Astrocyte of the cerebellum (primary cell): ENCODE data around the gene RANBP3L.

Experiments
- DNase-seq: peaks from one replicate; pipeline ENCODE4 v3.0.0-alpha.2; 2011; ENCODE audit warnings: low read depth
- H3K4me3 ChIP-seq: 2 replicates; pipeline ENCODE4 v1.5.1; 2011; ENCODE audit warnings: mild to moderate bottlenecking, low read depth, low read length, moderate library complexity
- in situ Hi-C: cut with HindIII; loops from 2 replicates; pipeline ENCODE4 v1.10.0; 2017; ENCODE audit warnings: low sequenced_read_pairs
- TF ChIP-seq, protein P1 (sequence below): IDR thresholded peaks from 2 replicates; pipeline ENCODE4 v1.5.1; 2012; ENCODE audit warnings: low read length, low read depth, moderate library complexity, mild to moderate bottlenecking; ENCODE audit errors: missing control alignments

The RANBP3L gene

DNA sequence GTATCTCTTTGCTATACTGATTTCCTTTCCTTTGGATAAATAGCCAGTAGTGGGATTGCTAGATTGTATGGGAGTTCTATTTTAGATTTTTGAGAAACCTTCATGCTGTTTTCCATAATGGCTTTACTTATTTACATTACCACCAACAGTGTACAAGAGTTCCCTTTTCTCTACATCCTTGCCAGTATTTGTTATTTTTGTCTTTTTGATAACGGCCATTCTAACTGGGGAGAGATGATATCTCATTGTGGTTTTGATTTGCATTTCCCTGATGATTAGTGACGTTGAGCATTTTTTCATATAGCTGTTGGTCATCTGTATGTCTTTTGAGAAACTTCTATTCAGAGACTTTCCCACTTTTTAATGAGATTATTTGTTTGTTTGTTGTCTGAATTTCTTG, 85.8 kb downstream of the RANBP3L start:
- DNase-seq = no peak
- TF ChIP-seq, protein P1, sequence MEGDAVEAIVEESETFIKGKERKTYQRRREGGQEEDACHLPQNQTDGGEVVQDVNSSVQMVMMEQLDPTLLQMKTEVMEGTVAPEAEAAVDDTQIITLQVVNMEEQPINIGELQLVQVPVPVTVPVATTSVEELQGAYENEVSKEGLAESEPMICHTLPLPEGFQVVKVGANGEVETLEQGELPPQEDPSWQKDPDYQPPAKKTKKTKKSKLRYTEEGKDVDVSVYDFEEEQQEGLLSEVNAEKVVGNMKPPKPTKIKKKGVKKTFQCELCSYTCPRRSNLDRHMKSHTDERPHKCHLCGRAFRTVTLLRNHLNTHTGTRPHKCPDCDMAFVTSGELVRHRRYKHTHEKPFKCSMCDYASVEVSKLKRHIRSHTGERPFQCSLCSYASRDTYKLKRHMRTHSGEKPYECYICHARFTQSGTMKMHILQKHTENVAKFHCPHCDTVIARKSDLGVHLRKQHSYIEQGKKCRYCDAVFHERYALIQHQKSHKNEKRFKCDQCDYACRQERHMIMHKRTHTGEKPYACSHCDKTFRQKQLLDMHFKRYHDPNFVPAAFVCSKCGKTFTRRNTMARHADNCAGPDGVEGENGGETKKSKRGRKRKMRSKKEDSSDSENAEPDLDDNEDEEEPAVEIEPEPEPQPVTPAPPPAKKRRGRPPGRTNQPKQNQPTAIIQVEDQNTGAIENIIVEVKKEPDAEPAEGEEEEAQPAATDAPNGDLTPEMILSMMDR = no peak
- in situ Hi-C loops = no loop called here
- no peak overlapping the region for H3K4me3 ChIP-seq

DNA sequence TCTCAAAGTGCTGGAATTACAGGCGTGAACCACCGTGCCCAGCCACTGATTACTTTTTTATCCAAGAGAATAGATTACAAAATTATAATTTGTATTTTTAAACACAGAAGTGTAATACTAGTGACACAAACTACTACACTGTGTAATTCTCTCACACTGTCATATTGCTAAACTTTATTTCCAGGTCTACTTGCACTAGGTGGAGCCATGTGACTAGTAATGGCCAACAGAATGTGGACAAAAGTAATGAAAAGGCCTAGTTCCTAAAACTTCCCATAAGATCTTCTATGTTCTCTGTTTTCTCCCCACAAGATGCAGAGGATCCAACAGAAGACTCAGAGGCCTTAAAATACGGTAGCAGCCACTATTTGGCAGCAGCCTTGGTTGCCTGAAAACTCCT, 87.3 kb downstream of the RANBP3L start:
- H3K4me3 ChIP-seq = no peak overlapping the region
- TF ChIP-seq, protein P1 = no peak
- no peak for DNase-seq
- in situ Hi-C loops = no loop called here

DNA sequence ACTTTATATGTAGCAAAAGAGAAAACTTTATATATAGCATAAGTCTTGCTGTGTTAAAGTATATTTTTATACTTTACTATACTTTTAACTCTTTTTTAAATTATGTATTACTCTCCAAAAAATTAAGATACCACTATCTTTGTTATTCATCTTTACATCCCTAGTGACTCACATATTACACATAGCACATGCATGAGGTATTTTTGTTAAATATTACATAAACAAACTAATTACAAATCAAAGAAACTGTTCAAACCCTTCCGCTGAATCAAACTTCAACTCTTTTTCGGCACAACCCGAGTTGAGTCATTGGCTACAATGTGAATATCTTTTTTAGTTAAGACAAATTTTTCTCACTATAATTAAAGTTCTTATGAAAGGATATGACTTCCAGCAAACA, 92.0 kb downstream of the RANBP3L start:
- TF ChIP-seq, protein P1 = no peak
- DNase-seq = no peak
- no peak overlapping the region for H3K4me3 ChIP-seq
- in situ Hi-C loops = no loop called here

DNA sequence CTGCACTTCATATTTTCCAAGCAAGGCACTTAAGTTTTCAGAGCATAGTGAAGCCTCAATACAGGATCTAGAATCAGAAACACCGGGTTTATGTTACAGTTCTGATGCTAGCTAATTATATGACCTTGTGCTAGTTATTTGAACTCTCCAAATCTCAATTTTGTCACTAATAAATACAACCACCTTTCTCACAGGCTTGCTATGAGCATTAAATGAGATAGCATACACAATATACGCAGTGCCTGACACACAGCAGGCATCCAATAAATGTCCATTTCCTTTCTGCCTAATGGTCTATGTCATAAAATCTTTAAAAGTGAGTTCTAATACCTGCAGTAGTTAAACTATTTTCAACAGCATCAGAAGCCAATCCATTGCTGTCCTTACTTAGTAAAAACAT, 92.9 kb downstream of the RANBP3L start:
- no peak for DNase-seq
- no peak overlapping the region for H3K4me3 ChIP-seq
- in situ Hi-C loops = no loop called here
- TF ChIP-seq, protein P1 = no peak

DNA sequence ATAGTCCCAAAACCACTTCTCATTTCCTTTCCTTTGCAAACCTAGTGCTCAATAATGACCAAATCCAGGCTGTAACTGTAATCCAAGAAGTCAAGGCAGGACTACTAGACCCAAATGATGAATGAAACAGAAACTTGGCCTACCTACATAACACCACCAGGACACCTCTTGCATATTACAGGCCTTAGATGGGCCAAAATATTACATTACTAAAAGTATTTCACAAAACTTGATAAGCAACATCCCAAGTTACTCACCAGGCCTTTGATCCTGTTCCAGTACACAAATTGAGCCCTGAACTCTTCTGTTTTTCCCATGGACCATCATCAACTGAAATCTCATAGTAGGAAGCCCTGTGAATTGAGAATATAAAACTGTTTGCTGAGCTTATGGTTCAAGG, 94.8 kb downstream of the RANBP3L start:
- TF ChIP-seq, protein P1 = no peak
- in situ Hi-C loops = no loop called here
- no peak overlapping the region for H3K4me3 ChIP-seq
- DNase-seq = no peak

DNA sequence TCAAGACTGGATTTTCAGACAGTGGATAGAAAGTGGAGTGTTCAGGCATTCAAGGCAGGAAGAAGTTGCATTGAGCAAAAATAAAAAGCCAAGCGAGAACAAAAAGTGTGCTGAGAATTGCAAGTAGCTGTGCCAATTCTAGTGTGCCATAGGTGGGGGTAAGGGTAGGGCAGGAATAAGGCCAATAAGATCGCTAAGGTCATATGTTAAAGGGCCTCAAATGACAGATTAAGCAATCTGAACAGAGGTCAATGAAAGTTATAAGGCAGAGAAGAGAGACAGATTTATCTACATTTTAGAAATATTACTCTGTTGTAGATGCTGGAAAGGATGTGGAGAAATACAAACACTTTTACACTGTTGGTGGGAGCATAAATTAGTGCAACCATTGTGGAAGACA, 96.4 kb downstream of the RANBP3L start:
- no peak overlapping the region for H3K4me3 ChIP-seq
- TF ChIP-seq, protein P1 = no peak
- no peak for DNase-seq
- in situ Hi-C loops = no loop called here

DNA sequence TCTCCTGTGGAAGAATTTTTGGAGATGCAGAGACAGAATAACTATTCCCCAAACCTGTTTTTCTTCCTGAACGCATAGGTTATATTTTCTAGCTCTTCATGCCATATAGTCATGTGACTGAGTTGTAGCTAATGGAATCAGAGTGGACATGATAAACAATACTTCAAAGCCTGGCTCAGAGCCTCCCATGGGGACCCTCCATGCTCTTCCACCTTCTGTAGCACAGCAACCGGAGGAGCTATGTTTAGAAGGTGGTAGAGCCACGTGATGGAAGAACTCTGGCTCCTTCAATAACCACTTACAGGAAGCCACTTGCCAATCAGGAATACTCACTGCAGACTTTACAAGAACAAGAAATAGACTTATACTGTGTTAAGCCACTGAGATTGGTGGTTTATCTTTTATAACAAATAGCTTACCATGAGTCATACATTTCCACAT, 99.2 kb downstream of the RANBP3L start:
- DNase-seq = no peak
- H3K4me3 ChIP-seq = no peak overlapping the region
- TF ChIP-seq, protein P1 = no peak
- in situ Hi-C loops = no loop called here
